ENCODE data around the gene CTU2.

The CTU2 gene

GRCh38 chr16:88681709-88682451 is 24.4 kb upstream of the CTU2 start:
- no peak for DNase-seq (ENCODE audit: low read depth)

GRCh38 chr16:88684569-88685155 is 21.6 kb upstream of the CTU2 start:
- DNase-seq (ENCODE audit: low read depth), result no peak

DNA sequence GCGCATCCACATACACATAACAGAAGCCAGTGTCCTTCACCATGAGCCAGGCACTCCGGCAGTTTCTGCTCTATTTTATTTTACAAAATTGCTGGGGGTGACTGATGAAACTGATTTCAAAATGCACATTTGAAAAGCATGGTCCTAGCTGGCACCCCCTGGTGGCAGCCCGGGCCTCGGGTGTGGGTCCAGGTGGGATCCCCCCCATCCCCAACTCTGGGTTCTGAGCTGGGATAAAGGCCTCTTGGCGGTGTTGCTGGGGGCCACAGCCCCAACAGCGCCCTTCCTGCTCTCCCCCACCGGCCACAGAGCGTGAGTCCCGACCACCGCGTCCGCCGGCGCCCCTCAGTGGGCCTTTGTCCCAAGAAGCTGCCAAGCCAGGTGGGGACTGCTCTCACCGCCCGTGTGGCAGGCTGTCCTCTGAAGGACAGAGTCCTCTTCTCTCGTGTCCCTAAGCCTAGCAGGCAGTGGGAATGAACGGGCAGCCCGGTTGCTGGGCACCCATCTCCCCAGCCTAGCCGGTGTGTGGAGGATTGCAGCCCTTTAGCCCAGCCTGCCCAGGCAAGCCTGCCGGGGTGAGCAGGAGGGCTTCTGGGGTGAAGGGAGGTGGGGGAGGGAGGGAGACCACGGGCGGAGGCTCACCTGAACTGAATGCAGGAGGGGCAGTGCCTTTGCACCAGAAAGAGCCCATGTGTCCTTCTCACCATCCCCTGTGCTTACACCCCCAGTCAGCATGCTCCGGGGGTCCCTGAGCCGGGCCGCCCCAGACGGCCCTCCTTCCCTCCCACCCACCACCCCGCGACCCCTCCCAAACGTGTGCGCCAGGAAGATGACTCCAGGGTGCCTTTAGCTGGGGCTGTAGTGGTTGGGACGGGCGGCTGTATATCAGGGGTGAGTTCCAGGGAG is 20.9 kb upstream of the CTU2 start:
- no peak for DNase-seq (ENCODE audit: low read depth)

- no peak for DNase-seq (ENCODE audit: low read depth)
Observed at GRCh38 chr16:88686062-88686438, 20.3 kb upstream of the CTU2 start.

DNA sequence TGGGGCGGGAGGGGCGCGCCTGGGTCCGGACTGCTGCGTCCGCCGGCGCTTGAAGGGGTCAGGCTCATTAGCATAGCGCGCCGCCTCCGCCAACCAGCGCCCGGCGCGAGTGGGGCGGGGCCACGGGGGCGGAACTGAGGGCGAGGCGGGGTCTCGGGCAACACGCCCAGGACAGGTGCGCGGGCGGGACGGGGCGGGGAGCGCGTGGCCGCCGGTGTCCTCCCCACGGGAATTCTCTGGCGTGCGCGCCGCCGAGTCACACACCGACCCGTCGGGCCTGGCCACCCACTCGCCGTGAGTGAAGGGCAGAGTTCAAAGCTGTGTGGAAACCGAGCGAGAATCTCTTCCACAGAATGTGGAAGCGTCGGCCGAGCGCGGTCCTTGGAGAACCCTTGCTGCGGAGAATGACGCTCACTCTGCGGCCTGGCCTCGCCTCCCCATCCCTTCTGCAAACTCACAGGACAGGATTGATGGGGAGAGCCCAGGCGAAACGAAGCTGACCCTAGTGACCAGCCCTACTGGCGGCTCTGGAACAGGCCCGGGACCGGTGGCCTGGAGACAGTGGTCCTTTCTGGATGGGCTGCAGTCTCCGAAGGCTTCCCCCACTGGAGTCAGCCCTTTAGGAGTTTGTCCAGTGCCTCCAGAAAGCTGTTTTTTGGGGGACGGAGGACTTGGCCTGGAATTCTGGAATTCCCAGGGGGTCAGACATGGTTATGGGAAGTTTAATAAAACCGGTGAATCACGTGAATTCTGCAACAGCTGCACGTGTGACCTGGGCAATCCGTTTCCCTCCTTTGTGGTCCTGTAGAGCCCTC is 19.7 kb upstream of the CTU2 start, which contains the start of gene SNAI3:
Gene SNAI3, minus strand, starts transcription at position 69 of the 815 bp plus-strand sequence. CDS start 101 bp downstream, outside the sequence.
- DNase-seq (ENCODE audit: low read depth), result peak; percentile 80

DNA sequence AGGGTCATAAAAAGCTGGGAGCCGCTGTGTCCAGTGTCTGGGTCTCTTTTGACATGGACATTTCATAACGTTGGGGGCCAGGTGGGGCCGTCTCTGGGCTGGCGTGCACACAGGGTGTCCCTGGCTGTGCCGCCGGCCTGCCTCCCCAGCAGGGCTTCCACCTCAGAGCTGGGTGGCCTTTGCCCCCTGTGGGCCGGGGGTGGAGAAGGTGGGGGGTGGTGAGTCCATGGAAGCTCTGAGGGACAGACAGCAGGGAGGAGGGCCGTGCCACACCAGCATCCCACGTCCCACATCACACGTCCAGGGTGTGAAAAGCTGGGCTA is 19.1 kb upstream of the CTU2 start:
- no peak for DNase-seq (ENCODE audit: low read depth)

DNA sequence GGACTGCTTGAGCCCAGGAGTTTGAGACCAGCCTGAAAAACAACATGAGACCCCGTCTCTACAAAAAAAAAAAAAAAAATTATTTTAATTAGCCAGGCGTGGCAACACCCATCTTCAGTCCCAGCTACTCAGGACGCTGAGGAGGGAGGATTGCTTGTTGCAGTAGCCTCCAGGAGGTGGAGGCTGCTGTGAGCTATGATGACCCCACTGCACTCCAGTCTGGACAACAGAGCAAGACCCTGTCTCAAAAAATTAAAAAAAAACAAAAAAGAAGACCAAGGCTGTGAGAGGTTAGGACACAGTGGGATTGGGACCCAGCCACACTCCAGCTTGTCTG is 18.7 kb upstream of the CTU2 start:
- no peak for DNase-seq (ENCODE audit: low read depth)

GRCh38 chr16:88688013-88688778 is 18.1 kb upstream of the CTU2 start:
- DNase-seq (ENCODE audit: low read depth), result no peak

- DNase-seq (ENCODE audit: low read depth), result no peak
Observed at GRCh38 chr16:88690341-88691128, 15.8 kb upstream of the CTU2 start.

DNA sequence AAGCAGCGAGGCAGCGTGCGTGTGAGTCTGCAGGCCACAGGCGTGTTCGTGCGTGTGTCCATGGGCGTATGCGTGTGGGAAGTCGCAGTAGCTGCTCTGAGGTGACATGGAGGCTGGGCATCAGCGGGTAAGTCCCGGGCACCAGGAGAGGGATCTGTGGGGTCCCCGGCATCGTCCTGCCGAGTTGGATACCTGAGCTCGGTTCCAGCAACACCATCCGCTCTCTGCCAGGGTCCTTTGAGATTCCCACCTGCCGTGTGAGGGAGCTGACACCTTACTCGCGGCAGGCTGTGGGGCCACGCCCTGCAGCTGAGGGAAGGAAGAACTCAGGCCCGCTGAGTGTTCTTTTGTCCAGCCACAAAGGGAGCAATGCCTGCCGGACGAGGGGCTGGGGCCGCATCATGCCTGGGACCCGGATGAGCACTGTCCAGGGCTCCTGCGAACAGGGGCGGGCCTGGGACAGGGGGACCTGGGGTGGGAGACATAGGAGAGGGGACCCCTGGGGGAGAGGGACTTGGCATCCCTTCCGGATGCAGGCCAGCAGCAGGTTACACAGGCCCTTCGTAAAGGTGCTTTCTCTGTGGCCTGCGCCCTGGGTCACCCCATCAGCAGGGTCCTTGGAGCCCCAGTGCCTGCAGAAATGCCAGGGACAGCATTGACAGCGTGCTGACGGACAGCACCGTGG is 15.0 kb upstream of the CTU2 start:
- DNase-seq (ENCODE audit: low read depth), result no peak

- DNase-seq (ENCODE audit: low read depth), result no peak
Observed at GRCh38 chr16:88691924-88692560, 14.3 kb upstream of the CTU2 start.

- DNase-seq (ENCODE audit: low read depth), result no peak
Observed at GRCh38 chr16:88692861-88693260, 13.4 kb upstream of the CTU2 start.

GRCh38 chr16:88693420-88694177 is 12.7 kb upstream of the CTU2 start:
- no peak for DNase-seq (ENCODE audit: low read depth)

GRCh38 chr16:88694221-88695087 is 11.8 kb upstream of the CTU2 start:
- DNase-seq (ENCODE audit: low read depth), result no peak

DNA sequence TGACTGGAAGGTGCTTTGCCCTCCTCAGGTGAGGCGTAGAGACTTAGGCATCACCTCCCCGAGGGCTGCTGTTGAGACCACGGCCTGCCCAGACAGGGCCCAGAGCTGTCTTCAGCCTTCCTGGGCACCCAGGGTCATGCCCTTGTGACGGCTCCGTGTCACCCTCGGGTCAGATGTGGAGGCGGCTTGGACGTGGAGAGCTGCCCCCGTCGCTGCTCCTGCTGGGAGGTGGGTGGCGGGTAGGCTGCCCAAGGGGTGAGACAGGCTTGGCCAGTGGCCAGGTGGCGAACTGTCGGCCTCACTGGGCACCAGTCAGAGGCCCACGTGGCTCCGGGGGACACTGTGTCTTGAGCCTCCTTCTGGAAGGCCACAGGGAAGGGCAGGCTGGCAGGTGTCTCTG is 11.1 kb upstream of the CTU2 start:
- DNase-seq (ENCODE audit: low read depth), result no peak

DNA sequence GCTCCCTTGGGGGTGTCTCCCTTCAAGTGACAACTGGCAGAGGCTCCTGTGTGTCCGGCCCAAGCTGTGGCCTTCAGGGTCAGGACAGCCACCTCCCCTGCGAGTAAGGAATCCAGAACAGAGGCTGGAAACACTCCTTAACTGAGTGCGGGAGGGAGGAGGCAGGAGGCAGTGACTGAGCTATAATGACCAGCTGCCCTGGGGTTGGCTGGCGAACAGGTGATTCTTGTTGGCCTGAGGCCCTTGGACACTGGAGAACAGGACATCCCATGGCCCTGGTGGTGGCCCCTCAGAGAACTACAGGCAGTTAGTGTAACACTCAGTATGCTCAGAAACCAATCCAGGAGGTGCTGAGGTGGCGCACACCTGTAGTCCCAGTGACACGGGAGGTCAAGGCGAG is 10.6 kb upstream of the CTU2 start:
- DNase-seq (ENCODE audit: low read depth), result no peak

GRCh38 chr16:88696441-88696840 is 9.9 kb upstream of the CTU2 start:
- no peak for DNase-seq (ENCODE audit: low read depth)

Measured in stimulated activated CD8-positive, alpha-beta memory T cell treated with anti-CD3 and anti-CD28 coated beads, Interleukin-12 subunit alpha, Interleukin-12 subunit beta, amount 100 ng/mL, for 4 hours (primary cell).